DMS153 (cell line): Measurements from ENCODE around the gene CARD11.
"Not testable (repeated sequence)": the region's sequence is repeated elsewhere in the genome, so short reads cannot be mapped to it uniquely, and the experiment has no call there.

Experiments
- DNase-seq: peaks from one replicate; lab custom pipeline; 2025; lab: John Stamatoyannopoulos, UW

The CARD11 gene

DNA sequence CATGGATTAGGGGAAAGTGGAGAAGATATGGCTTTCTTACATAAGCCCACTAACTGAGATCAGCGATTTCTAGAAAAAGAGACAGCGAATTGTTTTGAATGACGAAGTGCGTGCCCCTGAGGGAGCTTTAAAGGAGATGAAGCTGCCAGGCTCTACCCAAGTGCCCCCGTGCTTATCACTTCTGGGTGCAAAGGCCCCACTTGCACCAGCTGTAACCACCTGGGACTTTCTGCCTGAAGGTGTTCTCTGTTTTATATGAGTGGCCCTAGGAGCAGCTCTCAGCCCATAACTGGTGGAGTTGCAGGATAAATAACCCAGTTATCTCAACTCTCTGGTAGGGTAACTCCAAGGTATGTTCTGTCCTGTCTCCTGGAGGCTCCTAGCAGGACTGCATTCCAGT is 20.4 kb upstream of the CARD11 start:
- DNase-seq: no peak

DNA sequence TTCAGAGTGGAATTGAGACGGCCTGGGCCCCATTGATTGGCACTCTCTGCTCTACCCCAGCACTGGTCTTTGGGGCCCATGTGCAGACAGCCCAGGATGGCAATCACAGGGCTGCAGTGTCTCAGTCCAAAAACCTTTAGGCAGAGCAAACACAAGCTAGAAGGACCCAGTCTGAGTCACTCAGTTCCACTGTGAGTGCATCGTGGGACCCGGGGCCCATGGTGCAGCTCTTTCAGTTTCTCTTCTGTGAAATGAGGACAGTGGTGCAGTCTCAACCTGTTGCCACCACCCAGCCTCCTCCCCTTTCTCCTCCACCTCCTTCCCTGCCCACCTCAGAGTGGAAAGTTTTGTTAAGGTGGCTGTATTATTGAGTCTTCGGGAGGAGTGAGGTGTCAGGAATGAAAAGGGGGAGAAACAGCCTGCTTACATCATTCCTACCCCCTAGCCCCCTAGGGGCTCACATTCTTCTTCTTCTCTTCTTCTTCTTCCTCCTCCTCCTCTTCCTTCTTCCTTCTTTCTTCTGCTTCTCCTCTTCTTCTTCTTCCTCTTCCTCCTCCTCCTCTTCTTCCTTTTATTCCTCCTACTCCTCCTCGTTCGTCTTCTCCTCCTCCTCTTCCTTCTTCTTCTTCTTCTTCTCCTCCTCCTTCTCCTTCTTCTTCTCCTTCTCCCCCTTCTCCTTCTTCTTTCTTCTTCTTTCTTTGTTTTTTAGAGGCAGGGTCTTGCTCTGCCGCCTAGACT is 19.5 kb upstream of the CARD11 start:
- DNase-seq: no peak

DNA sequence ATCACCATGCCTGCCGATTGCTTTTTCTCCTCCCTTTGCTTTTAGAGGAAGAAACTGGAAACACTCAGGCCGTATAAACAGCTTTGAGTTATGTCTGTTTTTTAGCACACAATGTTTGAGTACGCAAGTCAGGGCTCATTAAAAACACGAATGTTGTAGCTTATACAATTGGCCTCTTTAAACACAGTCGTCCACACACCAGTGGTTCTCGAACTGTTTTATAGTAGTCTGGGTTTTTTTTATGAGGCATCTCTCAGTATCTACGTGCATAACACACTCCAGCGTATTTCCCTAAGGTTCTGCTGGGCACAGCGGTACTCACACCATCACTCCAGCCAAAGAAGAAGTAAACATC is 13.4 kb upstream of the CARD11 start:
- DNase-seq: peak; percentile 84

DNA sequence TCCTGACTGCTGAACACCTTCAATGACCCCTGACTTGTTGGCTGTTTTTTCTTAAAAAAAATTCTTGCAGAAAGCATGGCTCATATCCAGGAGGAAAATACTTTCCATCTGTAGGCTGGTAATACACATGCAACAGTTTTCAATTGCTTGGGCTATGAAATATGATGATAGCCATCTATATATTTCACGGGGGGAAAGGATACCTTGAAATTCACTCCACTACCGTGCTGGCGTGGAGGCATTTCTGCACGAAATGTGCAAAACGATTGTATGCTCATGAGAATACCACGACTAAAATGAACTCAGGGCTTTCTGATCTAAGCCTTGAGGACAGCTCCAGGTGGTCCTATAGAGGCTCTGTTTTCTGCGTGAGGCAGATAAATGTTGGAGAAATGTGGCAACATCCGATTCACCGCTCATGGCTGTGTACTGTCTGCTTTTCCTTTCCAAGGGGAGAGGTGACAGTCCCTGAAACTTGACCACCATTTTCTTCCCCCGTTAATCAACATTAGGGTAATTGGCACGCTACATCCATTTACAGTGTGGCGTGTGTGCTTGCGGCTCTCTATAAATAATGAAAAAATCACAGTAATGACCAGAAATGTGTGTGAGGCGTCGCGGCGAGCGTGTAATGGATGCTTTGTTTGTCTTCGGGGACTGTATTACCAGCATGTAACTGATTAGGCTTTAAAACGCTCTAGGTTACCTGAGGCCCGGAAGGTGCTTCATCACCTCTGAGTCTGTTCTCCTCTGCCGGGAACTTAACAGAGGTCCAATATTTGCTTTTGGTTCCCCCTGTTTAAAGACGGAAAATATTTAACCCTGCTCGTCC is 12.8 kb upstream of the CARD11 start:
- peak; percentile 45 for DNase-seq

DNA sequence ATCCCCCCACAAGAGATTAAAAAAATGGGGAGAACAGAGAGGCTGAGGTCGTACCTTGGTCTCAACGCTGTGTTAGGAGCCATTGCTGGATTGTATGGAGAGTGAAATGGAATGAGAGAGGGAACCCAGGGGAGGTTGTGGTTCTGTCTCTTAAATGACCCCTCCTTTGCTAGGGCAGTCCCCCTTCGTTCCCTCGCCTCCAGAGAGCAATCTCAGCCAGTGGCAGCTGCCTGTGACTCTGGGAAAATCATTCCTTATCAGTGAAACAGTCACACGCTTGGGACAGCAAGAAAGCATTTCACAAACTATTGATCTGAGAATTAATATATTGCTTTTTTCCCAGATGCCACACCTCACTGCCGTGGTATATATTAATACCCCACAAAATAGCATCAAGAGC is 12.0 kb upstream of the CARD11 start:
- DNase-seq: no peak

DNA sequence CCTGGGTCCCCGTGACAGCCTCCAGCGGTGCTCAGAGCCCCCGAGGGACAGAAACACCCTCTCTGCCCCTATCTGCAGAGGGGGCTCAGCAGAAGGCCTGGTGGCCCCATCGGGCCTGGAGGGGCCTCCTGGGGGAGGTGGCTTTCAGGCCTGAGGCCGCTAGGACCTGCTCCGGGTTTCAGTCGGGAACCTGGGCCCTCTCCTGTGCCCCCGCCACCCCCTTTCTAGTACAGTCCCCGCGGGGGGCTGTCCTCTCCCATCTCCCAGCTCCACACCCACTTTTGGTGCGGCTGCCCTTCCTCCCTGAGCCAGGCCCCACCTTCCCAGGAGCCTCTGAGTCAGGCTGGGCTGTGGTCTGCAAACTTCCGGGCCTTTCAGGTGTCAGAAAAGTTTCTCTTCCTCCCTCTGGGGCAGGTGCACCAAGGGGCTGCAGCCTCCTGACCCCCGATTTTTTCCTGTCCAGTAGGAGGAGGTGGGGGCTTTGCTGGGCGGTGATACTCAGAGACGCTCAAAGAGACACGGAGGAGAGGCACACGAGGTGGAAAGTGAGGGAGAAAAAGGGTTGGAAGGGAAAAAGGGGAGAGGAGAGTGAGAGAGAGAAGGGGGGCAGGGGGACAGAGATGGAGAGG is 692 bp downstream of the CARD11 start:
- no peak for DNase-seq

DNA sequence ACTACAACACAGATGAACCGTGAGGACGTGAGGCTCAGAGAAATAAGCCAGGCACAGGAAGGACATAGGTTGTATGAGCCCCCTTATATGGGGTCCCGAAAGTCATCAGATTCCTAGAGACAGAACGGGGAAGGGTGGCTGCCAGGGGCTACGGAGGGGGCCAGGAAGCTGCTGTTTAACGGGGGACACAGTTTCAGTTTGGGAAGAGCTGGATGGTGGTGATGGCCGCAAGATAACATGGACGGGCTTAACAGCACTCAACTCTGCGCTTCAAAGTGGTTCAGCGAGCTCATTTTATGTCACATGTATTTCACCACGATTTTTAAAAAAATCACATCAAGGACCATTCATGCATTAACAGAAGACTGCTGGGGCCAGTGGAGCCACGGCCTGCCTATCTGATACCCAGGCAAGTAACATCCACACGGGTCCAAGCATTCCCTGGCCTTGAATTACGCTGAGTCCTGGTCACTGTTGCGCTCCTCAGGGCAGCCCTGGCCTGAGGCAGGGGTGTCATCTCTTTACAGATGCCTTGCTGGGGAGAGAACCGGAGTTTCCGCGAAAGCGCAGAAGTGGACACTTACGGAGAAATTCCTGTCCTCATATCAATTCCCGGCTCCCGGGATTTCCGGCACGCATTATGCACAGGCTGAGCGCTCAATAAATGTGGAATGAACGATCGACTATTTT is 1.5 kb downstream of the CARD11 start:
- no peak for DNase-seq

DNA sequence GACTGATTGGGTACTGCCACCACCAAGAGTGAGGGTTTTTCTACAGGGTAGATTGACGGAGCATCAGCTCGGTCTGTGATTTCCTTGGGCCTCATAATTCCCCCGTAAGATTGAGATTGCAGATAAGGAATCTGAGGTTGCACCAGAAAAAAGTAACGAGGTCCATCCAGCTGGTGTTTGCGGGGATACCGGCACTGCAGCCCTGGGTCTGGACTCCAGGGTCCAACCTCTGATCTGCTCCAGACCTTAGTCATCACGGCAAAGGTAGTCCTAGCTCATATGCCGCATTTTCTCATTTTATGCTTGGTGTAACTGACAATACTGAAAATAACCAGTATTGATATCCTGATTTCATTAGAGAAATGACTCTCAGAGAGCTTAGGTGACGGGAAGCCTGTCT is 3.9 kb downstream of the CARD11 start:
- DNase-seq: no peak

DNA sequence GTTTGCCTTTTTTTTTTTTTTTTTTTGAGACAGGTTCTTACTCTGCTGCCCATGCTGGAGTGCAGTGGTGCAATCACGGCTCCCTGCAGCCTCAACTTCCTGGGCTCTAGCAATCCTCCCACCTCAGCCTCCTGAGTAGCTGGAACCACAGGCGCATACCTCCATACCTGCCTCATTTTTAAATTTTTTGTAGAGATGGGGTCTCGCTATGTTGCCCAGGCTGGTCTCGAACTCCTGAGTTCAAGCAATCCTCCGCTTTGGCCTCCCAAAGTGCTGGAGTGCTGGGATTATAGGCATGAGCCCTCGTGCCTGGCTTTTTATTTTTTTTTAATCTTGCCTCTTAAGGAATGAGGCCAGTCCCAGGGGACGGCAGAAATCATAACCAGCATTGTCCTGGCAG is 5.7 kb downstream of the CARD11 start:
- DNase-seq: not testable (repeated sequence)

DNA sequence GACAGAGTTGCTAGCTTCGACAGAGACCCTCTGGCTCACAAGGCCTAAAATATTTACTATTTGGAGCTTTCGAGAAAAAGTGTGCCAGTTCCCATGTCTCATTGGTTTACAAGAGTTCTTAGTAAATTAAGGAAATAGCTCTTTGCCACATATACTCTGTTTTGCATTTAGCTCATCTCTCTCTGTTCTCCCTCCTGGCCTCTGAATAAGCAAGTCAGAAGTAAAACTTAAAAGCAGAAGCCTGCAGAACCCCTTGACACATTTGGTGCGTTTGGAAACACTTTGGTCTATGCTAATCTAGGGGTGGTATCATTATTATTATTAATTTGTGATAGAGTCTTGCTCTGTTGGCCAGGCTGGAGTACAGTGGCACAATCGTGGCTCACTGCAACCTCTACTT is 6.4 kb downstream of the CARD11 start:
- no peak for DNase-seq

DNA sequence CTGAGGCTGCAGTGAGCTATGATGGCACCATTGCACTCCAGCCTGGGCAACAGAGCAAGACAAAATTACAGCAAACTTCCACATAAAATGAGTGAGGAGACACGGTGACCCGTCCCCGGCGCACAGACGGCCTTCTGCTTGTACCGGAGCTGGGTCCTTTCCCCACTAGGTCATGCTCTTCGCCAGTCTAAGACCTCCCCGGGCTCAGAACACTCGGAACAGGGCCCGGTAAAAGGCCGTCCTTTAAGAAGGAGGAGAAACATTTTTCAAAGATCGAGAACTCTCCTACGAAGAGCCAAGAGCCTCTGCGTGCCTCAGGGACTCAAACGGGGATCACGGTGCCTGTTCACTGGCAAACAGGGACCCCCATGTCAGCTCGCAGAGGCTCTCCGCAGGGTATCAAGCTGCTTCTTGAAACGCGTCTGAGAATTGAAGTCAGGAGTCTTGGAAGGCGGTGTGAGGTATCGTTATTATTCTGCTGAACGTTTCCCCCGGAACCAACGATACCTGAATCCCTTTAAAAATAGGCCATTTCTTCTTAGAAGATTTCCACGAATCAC is 9.0 kb downstream of the CARD11 start:
- DNase-seq: no peak

DNA sequence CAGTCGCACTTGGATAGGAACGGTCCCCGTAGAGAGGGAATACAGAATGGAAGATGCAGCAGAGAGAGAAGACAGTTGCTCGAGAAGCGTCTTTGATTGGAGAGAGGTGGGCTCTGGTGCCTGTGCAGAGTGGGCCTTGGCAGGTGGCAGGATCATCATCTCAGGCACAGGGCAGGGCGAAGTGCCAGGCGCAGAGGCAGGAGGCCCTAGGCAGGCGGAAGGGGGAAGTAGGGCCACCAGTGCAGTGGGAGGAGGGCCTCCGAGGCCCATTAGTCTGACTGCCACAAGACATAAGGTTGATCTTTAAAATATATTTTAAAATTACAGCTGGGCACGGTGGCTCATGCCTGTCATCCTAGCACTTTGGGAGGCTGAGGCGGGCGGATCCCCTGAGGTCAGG is 10.1 kb downstream of the CARD11 start:
- no peak for DNase-seq

DNA sequence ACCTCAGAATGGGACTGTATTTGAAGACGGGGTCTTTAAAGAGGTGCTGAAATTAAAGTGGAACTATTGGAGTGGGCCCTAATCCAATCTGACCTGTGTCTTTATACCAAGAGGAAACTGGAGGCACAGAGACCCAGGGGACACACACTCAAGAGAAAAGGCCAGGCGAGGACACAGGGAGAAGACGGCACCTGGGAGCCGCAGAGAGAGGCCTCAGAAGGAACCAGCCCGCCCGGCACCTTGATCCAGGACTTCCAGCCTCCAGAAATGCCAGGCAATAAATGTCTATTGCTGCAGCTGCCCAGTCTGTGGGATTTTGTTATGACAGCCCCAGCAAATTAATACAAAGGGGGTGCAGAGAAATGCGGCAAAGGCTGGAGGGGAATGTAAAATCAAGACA is 10.5 kb downstream of the CARD11 start:
- DNase-seq: no peak

DNA sequence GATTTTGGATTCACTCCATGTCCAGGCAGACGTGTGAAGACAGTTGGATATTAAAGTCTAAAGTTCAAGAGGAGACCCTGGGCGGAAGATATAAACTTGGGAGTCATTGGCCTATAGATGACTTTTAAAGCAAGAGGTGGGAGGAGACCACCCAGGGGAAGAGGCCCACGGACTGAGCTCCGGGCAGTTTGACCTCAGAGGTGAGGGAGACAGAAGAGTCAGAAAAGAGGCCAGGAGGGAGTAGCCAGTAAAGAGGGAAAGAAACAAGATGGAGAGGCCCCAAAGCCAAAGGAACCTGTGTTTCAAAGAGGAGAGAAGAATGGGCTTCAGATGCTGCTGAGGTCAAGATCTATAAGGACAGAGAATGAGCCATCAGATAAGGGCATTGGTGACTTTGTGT is 11.4 kb downstream of the CARD11 start:
- no peak for DNase-seq

DNA sequence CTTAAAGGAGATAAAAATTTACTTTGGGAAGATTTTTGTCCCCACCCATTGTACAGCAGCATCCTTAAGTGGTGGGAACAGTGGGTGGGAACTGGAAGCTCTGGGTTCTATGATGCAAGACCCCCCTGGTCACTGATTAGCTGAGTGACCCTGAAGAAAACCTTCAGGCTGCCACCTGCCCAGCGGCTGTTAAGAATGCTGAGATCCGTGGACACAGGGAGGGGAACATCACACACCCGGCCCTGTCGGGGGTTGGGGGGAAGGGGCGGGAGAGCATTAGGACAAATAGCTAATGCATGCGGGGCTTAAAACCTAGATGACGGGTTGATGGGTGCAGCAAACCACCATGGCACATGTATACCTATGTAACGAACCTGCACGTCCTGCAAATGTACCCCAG is 14.5 kb downstream of the CARD11 start:
- DNase-seq: no peak

DNA sequence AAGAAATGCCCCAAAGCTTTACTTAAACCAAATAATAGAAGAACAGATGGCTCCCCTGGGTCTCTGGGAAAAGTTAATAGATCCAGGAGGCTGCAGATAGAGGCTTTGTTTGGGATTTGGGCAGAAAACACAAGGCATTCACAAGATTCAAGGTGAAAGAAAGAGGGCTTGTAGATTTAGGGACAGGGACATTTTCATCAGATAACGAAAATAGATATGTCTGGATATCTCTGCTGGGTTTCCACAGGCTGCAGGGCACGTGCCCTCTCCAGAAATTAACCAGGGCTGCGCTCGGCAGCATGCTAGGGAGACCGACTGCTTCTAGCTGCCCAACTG is 14.9 kb downstream of the CARD11 start:
- no peak for DNase-seq

DNA sequence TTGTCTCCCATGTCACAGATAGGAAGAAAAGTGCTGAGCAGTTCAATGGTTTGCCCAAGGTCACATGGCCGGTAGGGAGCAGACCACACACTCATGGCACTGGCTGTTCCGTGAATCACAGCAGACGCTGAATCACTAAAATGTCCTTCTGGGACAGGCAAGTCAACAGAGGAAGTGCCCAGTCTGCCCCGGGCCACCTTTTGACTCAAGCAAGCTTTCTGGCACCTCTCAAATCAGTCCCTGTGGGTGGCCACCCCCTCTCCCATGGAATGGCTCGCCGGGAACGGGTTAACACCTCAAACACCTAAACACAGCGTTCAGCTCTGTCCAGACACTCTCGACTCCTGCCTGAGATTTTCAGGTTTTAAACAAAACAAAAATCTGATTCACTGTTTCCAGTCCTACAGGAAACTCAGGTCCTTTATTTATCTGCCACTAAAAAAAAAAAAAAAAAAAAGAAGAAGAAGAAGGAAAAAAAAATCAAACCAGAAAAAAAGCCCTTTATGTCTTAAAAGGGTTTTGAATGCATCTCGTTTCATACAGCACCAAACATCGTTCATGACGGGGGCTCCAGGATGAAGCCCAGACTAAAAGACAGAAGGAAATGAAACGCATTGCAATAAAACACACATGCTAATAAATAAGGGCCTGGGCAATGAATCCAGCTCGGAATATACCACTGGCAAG is 15.5 kb downstream of the CARD11 start:
- no peak for DNase-seq

DNA sequence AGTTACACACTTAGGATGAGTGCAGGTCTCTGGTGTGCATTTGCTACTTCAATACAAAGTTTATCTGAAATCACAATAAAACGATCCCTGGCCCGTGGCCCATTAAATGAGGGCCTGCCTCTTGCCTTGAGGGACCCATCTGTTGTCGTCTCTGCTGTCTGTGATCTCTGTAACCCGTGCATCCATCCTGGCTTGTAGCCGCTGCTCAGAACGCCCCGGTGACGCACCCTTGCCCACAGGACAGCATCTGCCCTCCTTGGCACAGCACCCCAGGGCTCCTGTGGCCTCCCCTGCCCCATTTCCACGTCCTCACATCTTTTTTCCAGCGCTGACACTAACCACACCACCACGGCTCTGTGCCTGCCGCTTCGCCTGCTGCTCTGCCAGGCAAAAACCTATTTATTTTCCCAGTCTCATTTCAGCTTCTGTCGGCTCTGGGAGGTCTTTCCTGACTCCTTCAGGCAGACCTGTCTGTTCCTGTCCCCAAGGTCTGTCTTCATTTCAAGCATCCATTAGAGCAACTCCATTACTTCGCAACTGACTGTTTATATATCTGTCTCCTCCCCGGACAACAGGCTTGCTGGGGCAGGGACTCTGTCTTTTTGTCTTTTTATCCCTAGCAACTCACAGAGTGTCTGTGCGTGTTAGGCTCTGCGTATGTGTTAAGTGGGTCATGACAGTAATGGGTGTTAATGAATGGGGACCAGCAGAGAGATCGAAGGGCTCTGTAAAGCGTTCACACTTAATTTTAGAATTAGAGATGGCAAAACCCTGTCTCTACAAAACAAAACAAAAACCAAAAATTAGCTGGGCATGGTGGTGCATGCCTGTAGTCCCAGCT is 16.4 kb downstream of the CARD11 start:
- DNase-seq: no peak

DNA sequence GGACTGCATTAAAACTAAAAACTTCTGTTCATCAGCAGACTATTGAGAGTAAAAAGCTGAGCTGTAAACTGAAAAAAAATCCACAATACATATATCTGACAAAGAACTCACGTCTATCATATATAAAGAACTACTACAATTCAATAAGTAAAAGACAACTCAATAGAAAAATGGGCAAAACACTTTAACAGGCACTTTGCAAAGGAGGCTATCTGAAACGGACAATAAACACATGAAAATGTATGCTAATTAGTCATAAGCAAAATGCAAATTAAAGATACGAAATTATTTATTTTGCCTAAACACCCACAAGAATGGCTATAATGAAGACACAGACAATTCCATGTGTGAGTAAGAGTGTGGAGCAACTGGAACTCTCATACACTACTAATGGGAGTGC is 18.1 kb downstream of the CARD11 start:
- no peak for DNase-seq

DNA sequence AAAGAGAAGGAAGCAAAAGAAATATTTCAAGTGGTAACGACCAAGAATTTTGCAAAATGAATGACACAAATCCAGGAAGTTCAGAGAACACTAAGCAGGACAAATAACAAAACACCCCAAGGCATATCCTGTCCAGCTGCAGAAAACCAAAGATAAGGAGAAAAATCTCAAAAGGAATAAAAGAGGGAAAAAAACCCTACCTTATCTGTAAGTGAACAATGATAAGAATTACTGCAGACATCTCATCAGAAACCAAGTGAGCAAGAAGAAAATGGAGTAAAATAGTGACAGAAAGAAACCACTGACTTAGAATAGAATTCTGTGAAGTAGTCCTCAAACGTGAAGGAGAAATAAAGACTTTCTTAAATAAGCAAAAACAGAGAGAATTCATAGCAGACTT is 21.8 kb downstream of the CARD11 start:
- no peak for DNase-seq

DNA sequence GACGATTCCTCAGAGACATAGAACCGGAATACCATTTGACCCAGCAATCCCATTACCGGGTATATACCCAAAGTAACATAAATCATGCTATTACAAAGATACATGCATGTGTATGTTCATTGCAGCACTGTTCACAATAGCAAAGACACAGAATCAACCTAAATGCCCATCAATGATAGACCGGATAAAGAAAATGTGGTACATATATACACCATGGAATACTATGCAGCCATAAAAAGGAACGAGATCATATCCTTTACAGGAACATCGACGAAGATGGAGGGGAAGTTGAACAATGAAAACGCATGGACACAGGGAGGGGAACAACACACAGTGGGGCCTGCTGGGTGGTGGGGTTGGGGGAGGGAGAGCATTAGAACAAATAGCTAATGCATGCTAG is 22.4 kb downstream of the CARD11 start:
- not testable (repeated sequence) for DNase-seq
